ENCODE measurements around the gene GNG7.

GNG7 gene

GRCh38 chr19:2702170-2703076, at the start of gene GNG7:
Gene GNG7, minus strand, starts transcription at chr19:2702694. Its CDS starts 182,006 bp downstream, at chr19:2520688.
- peak; percentile 87 for DNase-seq

DNA sequence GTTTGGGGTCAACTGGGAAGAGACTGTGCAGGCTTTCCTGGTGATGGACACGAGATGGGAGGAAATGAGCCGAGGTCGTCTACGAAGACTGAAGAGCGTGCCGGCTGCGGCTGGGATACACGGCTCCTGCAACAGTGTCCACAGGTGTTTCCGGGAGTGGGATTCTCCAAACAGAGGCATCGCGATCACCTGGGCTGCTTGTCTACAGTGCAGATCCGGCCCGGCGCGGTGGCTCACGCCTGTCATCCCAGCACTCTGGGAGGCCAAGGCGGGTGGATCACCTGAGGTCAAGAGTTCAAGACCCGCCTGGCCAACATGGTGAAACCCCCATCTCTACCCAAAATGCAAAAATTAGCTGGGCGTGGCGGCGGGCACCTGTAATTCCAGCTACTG, 48.9 kb upstream of the GNG7 start:
- DNase-seq, result no peak

DNA sequence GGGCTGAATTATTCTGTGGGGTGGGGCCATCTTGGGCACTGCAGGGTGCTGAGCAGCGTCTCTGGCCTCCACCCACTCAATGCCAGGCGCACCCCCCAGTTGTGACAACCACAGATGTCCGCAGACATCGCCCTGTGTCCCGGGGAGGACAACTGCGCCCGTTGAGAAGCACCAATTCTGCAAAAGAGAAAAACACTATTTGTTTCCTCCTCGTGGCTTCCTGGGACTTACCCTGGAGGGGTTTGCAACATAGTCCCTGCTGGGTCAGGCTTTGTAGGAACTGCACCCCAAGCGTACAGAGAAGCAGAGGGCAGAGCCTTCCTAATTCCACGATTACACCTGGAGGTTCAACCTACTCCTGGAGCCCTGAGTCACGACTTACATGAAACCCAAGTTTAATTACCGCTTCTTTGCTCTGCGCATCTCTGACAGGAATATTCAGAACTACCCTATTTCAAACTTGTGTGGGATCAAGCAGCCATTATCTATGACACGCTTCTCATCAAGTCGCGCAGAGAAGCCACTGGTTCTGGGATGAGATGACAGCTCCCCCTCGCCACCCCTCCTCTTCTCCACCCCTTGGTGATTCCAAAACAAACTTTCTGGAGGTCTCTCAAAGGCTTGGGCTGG, 48.4 kb upstream of the GNG7 start:
- no peak for DNase-seq

GRCh38 chr19:2747349-2747748, 44.9 kb upstream of the GNG7 start:
- no peak for DNase-seq

DNA sequence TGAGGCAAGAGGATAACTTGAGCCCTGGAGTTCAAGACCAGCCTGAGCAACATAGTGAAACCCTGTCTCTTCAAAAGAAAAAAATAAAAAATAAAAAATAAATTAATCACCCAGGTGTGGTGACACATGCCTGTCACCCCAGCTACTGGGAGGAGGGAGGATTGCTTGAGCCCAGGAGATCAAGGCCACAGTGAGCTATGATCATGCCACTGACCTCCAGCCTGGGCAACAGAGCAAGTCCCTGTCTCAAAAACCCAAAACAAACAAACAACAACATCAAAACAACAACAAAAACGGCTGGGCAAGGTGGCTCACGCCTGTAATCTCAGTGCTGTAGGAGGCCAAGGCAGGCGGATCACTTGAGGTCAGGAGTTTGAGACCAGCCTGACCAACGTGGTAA, 41.6 kb upstream of the GNG7 start:
- no peak for DNase-seq

DNA sequence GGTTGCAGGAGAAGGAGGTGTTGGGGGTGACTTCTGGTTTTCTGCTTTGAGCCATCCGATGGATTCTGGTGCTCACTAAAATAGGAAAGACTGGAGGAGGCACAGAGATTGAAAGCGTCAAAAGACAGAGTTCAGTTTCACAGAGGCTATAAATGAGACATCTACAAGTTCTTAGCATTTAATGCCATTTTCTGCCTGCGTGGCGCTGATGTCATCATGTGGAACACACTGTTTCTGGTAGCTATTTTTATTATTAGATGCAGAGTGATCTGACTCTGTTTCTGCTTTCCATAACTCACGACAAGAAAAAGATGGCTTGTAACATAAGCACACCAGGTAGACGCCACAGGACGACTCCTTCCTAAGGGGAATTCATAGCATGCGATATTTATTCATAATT, 40.6 kb upstream of the GNG7 start:
- no peak for DNase-seq

GRCh38 chr19:2740314-2740656, 37.8 kb upstream of the GNG7 start:
- DNase-seq, result no peak

DNA sequence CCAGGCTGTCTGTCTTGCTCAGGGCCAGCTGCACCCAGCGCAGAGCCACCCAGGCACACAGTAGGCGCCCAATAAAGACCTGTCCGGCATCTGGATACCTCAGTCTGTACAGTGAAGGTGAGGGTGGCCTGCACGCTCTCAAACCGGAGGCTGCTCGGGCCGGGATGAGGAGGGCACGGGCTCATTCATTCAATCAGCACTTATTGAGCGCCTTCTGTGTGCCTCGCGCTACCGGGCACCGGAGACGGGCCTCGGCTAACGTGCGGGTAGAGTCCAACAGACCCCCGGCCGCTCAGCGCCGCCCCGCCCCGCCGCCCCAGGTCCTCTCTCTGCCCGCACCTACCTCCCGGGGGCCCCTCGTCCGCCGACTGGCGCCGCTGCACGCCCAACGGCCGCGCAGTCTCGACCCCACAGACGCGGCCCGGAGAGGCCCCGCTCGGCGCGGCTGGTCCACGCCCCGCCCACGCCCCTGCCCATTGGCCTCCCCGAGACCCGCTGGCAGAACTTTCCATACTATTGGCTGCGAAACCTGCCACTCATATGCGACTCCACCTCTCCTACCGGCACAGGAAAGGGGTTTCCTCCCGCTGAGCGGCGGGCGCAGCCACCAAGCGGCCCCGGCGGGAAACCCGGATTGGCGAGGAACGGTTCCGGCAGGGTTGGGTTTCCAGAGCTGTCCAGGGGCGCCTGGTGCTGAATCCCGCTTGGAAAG, 37.3 kb upstream of the GNG7 start, which contains the start of gene SLC39A3:
SLC39A3 (minus strand) TSS at position 416 of the 712 bp plus-strand sequence. CDS start 2,760 bp downstream, outside the sequence.
- DNase-seq, result peak; percentile 99

GRCh38 chr19:2736550-2737190, 34.2 kb upstream of the GNG7 start:
- no peak for DNase-seq

- DNase-seq, result no peak
These were observed 32.9 kb upstream of the GNG7 start for GRCh38 chr19:2735374-2735773.

- DNase-seq, result no peak
These were observed 32.2 kb upstream of the GNG7 start for GRCh38 chr19:2734589-2735288.

DNA sequence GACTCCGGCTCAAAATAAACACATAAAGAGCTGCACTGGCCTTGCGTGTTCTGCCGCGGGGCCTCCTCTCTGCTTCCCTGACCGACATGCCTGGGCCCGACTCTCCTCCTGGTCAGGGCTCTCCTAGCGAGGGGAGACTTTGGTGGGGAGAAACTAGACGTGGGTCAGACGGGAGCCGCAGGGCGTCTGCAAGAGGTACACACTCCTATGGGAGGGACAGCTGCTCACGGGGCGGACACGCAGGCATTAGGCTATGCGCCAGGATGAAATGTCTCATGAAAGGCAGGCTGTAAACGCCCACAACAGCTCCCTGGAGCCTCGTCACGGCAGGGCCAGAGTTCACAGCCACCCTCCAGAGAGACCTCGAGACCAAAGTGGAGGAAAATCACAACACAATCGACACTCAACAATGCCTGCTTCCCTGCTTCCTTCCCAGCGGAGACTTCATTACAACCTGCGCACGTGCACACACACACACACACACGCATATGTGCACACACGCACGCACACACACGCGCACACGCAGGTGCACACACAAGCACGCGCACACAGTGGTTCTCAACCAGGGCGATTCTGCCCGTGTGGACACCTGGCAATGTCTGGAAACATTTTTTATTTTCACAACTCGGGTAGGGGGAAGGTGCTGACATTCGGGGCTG, 31.6 kb upstream of the GNG7 start:
- no peak for DNase-seq

GRCh38 chr19:2732883-2733282, 30.4 kb upstream of the GNG7 start:
- DNase-seq, result no peak

DNA sequence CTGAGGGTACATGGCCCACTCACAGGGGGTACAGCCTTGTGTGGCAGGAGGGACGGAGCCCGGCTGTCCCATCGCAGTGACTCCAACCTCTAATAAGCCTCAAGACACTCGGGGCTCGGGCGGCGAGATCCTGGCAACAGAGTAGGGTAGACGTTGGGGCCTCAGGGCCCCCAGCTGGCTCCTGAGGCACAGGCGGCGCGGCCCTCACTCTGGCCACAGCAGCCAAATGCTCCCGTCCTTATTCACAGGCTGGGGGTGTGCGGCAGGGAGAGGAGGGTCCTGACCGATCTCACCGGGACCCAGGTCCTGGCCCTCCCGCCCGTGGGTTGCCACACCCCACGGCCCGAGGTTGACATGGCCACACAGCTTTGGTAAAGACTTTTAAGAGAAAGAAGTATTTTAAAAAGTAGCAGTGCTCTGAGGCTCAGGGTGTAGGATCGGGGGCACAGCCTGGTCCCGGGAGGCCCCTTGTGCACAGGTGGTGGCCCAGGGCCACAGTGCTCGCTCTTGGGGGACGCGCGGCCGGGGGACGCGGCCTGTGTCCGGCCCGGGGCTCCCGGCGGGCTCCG, 29.7 kb upstream of the GNG7 start:
- DNase-seq, result no peak

DNA sequence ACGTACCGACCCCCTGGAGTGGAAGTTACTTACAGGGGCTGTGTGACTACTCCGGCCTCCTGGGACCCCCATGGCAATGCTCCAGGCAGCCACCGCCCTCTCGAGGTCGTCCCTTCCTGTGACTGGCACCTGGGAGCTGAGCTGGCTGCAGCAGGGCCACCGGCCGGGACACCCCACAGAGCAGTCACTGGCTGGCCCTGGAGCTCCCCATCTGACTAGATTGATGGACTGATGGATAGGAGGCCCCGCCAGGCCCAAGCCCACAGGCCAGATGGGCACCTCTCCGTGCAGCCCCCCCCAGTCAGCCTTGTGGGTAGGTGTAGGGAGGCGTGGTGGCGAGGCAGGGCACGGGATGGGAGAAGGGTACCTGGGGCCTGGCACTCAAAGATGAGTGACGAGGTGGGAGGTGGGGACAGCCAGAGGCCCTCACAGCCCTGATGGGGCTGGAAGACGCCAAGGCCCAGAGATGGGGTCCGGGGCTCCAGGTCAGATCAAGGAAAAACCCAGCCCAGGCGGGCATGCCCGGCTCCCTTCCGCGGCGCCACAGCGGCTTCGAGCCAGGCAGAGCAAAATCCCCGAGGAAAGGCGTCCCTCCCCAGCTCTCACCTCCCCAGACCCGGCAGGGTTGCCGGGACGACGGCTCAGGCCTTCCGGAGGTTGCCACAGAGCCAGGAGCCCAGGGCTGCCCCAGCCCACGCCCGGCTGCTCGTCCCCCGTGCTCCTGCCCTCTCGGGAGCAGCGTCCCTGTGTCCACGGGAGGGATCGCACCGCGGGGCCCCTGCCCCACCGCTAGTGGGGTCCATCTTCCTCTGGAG, 28.9 kb upstream of the GNG7 start:
- DNase-seq, result no peak

- DNase-seq, result no peak
These were observed 27.7 kb upstream of the GNG7 start for GRCh38 chr19:2729943-2730818.

DNA sequence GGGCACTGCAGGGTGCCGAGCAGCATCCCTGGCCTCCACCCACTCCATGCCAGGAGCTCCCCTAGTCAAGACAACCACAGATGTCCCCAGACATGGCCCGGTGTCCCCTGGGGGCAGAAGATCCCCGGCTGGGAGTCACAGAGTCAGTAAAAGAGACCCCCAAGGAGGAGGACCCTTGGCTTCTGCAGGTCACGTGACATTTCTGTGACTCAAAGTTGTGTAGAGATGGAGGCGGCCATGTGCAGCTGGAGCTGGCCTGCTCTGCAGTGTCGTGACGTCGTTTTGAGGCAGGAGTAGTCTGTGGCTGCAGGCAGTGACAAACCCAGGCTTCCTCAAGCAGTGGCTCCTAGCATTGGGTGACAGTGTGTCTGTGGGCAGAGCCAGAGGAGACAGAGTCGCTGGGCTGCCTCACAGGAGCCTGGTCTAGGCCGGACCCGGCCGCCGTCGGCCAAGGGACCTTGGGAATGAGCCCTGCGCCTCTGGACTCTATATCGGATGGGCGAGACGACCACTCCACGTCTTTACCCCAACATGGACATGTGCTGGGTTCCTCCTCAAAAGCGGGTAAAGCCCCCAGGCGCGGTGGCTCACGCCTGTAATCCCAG, 26.4 kb upstream of the GNG7 start:
- DNase-seq, result no peak

DNA sequence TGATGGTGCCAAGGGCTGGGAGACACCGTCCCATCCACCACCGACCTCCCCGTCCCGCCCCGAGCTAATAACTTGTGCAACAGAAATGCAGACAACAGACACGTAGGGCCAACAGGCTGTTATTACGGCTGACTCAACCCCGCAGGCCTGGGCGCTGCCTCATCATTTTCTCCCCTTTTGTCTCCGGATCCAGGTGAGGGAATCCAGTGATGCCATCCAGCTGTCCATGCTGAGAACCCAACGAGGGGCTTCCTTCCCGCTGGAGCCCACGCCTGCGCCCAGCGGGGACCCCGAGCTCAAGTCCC, 25.1 kb upstream of the GNG7 start:
- DNase-seq, result no peak

- no peak for DNase-seq
These were observed 24.6 kb upstream of the GNG7 start for GRCh38 chr19:2726904-2727639.

Measured in CD4-positive, alpha-beta T cell treated with Interleukin-4 for 4 hours (primary cell).